HepG2 (cell line): ENCODE results near the gene PLIN3. TPM values are rescaled to one million over a fixed set of nuclear protein-coding genes. Genes with fewer than 3 reads are reported as not detected.

Source experiments
- CC2D1A ChIP-seq: sonication (generic); formaldehyde crosslinking; IDR thresholded peaks from 2 replicates; pipeline ENCODE4 v1.8.1; 2023; ENCODE audit warnings: mild to moderate bottlenecking, missing genetic modification reagents
- EP300 ChIP-seq, 3 experiments: sonication (generic) in 1 of 3; formaldehyde crosslinking in 1 of 3; IDR thresholded peaks; 2 replicates each; pipeline versions ENCODE4 v1.5.1 to v1.6.1; 2011 to 2020; ENCODE audit warnings: low read depth in 2 of 3, low read length in 2 of 3, borderline replicate concordance in 1 of 3, improper control_type of control experiment in 1 of 3, mild to moderate bottlenecking in 1 of 3, missing genetic modification reagents in 1 of 3, moderate library complexity in 1 of 3
- FLYWCH1 ChIP-seq: sonication (generic); formaldehyde crosslinking; IDR thresholded peaks from 2 replicates; pipeline ENCODE4 v1.8.1; 2023; ENCODE audit warnings: mild to moderate bottlenecking, missing genetic modification reagents
- HOXA9 ChIP-seq: sonication (generic); formaldehyde crosslinking; IDR thresholded peaks from 2 replicates; pipeline ENCODE4 v1.8.1; 2022; ENCODE audit warnings: missing genetic modification reagents, mild to moderate bottlenecking, moderate library complexity, borderline replicate concordance
- NFE2 ChIP-seq: sonication (generic); formaldehyde crosslinking; IDR thresholded peaks from 2 replicates; pipeline ENCODE4 v1.4.0; 2020; ENCODE audit warnings: missing genetic modification reagents
- NFYC ChIP-seq: IDR thresholded peaks from 2 replicates; pipeline ENCODE4 v1.6.1; 2016; ENCODE audit warnings: missing genetic modification reagents, missing compliant biosample characterization
- SALL1 ChIP-seq: sonication (generic); formaldehyde crosslinking; IDR thresholded peaks from 2 replicates; pipeline ENCODE4 v1.8.0; 2022; ENCODE audit warnings: mild to moderate bottlenecking, missing genetic modification reagents
- SRY ChIP-seq: sonication (generic); formaldehyde crosslinking; IDR thresholded peaks from 2 replicates; pipeline ENCODE4 v1.8.0; 2022; ENCODE audit warnings: mild to moderate bottlenecking, missing genetic modification reagents
- TMF1 ChIP-seq: sonication (generic); formaldehyde crosslinking; IDR thresholded peaks from 2 replicates; pipeline ENCODE4 v1.8.1; 2022; ENCODE audit warnings: low read depth, missing genetic modification reagents
- TRAFD1 ChIP-seq: sonication (generic); formaldehyde crosslinking; IDR thresholded peaks from 2 replicates; pipeline ENCODE4 v1.5.1; 2020; ENCODE audit warnings: missing genetic modification reagents, mild to moderate bottlenecking, borderline replicate concordance
- ZFP62 ChIP-seq: sonication (generic); formaldehyde crosslinking; IDR thresholded peaks from 2 replicates; pipeline ENCODE4 v1.4.0; 2020; ENCODE audit warnings: missing genetic modification reagents
- ZNF318 ChIP-seq: sonication (generic); formaldehyde crosslinking; IDR thresholded peaks from 2 replicates; pipeline ENCODE4 v1.4.0; 2020; ENCODE audit warnings: mild to moderate bottlenecking, missing genetic modification reagents
- ZNF484 ChIP-seq: sonication (generic); formaldehyde crosslinking; IDR thresholded peaks from 2 replicates; pipeline ENCODE4 v1.5.1; 2020; ENCODE audit warnings: mild to moderate bottlenecking, low read depth, missing genetic modification reagents, borderline replicate concordance
- ZNF687 ChIP-seq: sonication (generic); formaldehyde crosslinking; IDR thresholded peaks from 2 replicates; pipeline ENCODE4 v1.5.1; 2020; ENCODE audit warnings: mild to moderate bottlenecking, missing genetic modification reagents, moderate library complexity
- ZNF7 ChIP-seq: IDR thresholded peaks from 2 replicates; pipeline ENCODE4 v1.6.1; 2016; ENCODE audit warnings: missing biosample characterization, missing genetic modification reagents
- polyA plus RNA-seq, 8 experiments: library from polyadenylated mRNA; depleted of rRNA in 3 of 8; stranded (reverse) in 7 of 8; unstranded in 1 of 8; fragments of >200 nt; fragmentation: Illumina TruSeq in 4 of 8; extraction: Trizol in 4 of 8; gene quantifications; 2 replicates each; pipeline versions ENCODE4 v1.2.1 to v1.2.3, GENCODE V29; 2011 to 2016; ENCODE audit warnings: low read depth in 4 of 8, missing spikeins in 1 of 8, mixed read lengths in 1 of 8; ENCODE audit not compliant: insufficient read depth in 1 of 8
- total RNA-seq, 5 experiments: library from RNA; depleted of rRNA; stranded (reverse); fragments of >200 nt; fragmentation: Illumina TruSeq; extraction: Trizol; gene quantifications; 2 replicates each; pipeline ENCODE4 v1.2.3, GENCODE V29; 2016; ENCODE audit warnings: low read depth in 1 of 5

The PLIN3 gene
- total and polyA plus RNA-seq, 2 of the 13 experiments (the other 11 are each of a cell fraction or from before 2014, with no cell fraction given) = 49.3 to 57.9 TPM

- TF ChIP-seq ZNF318 (CRISPR knock-in tag) (no peak), HOXA9 (CRISPR knock-in tag) (no peak), SRY (CRISPR knock-in tag) (no peak), EP300 (IDR thresholded peaks at IDR 0.05; ENCODE audit: low read depth in 2 of 2, low read length in 2 of 2) (0 out of 4 replicates have a peak, but pooled peaks of 1 of the 2 experiments have one; percentile 15), EP300 (CRISPR knock-in tag; IDR thresholded peaks at IDR 0.05; ENCODE audit: borderline replicate concordance) (no peak), SALL1 (CRISPR knock-in tag) (peak; percentile 81; the same call in 1 of the 2 replicates), ZNF7 (CRISPR knock-in tag) (no peak), ZFP62 (no peak), ZNF484 (no peak), NFYC (CRISPR knock-in tag) (no peak), ZNF687 (CRISPR knock-in tag) (peak; percentile 83), NFE2 (CRISPR knock-in tag) (no peak), TMF1 (CRISPR knock-in tag) (no peak), CC2D1A (CRISPR knock-in tag) (no peak), FLYWCH1 (no peak), TRAFD1 (CRISPR knock-in tag) (no peak)
Measured at GRCh38 chr19:4851551-4852290, 15.7 kb downstream of the PLIN3 start (continued).
